Left kidney (tissue), 2 donors: ENCODE measurements around the gene OSGIN1. TPM values are rescaled to one million over a fixed set of nuclear protein-coding genes. Genes with fewer than 3 reads are reported as not detected.

ENCODE experiments used
- DNase-seq: peaks from one replicate; pipeline ENCODE4 v3.0.0-alpha.2; 2013
- polyA plus RNA-seq: library from polyadenylated mRNA; unstranded; fragments of 120-200 nt; gene quantifications from one replicate; pipeline ENCODE4 v1.2.1, GENCODE V29; 2013; ENCODE audit not compliant: insufficient read length

The OSGIN1 gene
- polyA plus RNA-seq, 1 donor: 0.30 TPM

DNA sequence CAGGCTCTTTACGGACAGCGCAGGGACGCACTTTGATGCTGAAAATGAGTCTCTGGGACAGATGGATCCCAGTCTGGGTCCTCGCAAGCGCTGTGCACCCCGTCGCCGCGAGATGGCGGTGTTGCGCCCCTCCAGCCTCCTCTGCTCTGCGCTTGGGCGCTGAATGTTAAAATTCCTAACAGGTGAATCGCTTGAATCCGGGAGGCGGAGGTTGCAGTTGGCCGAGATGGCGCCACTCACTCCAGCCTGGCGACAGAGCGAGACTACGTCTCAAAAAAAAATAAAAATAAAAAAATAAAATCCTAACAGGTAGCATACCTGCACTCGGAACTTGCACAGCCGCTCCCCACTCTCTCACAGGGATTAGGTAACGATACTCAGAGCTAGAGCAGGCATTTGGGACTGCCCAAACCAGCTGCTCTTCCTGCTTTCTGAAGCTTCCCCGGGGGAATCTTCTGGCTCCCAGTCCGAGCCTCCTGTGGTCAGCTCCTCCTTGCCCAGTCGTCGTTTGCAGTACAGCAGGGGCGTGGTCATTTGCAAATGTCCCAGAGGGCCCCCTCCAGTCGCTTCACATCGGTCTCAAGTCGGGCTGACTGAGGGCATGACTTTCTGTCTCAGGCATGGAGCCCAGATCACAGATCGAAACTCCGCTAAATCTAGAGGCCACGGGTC, 26.2 kb upstream of the OSGIN1 start:
- DNase-seq: peak; percentile 68

DNA sequence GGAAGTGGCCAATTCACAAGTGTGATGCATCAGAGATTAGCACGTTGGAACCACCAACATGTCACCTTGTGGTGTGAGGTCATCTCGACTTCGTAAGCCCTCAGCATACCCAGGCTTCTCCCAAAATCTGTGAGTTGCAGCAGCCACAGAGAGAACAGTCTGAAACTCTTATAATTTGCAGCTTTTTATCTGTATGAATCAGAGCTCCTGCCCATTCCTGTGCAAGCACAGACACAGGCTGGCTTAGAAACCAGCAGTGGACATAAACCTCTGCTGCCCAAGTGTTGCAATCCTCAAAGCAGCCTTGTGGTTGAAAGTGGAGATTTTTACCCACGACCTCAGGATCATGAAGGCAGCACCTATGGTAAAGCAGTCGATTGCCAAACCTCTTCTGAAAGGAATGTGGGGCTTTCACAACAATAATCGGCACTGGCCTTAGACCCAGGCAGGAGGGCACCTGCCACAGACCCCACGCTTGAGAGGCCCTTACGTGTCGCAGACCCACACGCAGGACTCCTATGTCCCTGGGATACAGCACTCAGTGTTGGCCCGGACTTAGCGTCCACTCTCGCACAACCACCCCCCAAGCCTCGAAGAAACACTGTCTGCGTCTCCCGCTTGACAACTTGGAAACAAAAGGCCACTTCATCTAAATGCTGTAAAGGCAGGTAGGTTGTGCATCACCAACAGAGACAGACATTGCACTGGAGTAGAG, 24.5 kb upstream of the OSGIN1 start:
- no peak for DNase-seq

DNA sequence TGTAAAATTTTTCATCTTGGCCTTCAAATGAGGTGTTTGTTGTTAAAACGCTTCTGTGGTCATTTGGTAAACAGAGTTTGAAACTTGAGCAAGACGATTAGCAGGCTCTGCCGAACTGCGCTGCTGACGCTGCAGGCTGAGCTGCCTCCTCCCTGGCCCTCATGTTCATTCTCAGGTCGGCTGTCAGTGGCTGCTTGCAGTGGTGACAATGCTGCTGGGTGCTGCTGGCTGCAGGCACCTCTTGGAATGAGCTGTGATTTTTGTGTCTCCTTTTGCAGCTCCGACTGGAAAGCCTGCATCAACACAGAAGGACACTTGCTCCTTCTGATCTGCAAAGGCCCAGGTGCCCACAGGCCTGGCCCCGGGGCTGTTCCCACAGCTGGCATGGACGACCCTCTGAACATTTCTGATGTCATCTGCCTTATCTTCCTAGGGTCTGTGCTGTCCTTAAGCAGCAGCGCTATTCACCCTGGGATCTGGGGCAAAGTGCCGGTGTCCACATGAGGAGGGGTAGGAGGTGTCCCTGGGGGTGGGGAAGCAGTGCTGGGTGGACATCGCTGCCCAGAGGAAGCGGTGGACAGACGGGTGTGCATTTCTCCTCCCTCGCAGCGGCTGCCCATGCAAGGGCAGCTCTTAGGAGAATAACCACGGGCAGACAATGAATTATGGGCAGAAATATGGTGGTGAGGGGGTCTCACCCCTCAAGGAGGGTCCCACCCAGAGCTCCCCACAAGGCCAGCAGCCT, 23.1 kb upstream of the OSGIN1 start:
- DNase-seq: no peak

DNA sequence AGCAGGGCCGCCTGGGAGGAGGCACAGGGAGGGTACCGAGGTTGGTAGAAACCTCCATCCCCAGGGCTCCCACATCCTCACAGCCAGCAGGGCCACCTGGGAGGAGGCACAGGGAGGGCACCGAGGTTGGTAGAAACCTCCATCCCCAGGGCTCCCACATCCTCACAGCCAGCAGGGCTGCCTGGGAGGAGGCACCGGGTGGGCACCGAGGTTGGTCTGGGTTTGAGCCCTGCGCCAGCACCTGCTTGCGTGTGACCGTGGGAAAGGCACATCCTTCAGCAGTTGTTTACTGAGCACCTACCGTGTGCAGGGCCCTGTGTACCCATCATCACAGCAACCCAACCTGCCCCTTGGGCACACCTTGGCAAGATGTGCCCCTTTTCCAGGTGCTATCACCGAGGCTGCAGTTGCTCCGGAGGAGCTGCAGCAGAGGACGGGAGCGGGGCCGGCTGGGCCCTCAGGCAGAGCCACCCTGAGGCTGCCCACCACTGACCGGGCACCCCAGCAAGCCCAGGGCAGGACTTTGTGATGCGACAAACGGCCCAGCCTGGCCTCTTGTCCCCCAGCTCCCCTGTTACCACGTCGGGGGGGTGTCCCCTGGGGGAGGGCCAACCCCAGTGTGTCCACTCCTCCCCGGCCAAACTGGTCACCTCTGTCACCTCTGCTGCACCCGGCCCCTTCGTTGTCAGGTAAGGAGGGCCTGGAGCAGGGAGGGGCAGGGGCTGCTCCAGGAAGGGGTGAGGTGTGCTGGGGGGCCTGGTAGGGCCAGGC, 22.1 kb upstream of the OSGIN1 start:
- DNase-seq: no peak

DNA sequence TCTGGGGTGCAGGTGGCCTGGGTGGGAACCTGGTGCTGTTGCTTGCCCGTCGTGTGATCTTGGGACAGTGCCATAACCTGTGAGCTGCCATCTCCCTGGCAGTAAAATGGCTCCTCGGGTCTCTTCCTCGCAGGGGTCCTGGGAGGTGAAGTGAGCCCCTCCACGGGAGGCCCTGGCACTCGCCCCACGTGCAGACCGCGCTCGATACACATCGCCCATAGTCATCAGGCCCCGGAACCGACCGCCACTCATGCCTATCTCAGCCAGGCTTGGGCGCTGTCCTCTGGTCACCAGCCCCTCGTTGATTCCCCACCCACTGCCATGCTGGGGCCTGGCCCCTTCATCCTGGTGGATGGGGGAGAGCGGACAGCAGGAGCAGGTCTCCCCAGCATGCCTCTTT, 21.5 kb upstream of the OSGIN1 start:
- DNase-seq: no peak

DNA sequence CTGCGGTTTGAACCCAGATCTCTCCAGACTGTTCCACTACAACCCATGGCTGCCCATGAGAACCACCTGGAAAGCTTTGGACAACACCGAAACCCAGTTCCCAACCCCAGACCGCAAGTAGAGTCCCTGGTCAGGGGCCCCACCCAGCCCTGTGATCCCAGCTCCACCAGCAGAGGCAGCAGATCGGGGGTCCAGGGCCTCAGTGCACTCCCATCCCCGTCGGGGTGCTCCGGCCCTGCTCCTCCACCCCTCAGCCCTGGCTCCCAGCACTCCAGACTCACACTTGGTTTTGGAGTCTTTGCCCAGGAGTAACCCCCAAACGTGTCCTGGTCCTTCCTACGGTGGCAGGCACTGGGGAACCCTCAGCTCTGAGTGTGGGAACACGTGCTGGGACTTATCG, 20.7 kb upstream of the OSGIN1 start:
- no peak for DNase-seq

DNA sequence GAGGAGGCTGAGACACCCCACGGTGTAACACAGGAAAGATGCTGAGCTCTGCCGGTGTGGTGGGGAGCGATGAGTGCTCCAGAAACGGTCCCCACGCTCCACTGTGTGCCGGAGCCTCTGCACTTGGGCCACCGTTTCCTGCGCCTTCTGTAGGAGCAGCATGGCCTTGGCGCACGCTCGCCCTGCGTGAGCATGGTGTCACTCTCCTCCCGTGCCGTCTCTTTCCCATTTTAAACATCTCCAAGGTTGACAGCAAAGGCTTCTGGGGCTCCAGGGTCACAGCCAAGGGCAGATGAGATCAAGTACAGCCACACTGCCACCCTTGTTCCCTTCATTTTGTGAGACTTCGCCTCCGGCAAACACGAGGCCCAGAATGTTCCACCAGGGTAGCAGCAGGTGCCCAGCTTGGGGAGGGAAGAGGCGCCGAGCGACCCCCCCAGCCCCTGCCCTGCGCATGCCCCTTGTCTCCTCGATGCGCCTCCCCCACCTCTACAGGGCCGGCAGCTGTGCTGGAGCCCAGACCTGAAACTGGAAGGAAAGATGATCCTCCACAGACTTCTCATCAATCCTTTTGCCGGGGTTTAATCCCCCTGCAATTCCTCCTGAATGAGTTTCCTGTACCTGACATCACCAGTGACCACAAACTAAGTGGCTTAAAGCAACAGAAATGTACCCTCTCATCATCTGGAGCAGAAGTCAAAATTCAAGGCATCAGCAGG, 19.9 kb upstream of the OSGIN1 start:
- DNase-seq: no peak

DNA sequence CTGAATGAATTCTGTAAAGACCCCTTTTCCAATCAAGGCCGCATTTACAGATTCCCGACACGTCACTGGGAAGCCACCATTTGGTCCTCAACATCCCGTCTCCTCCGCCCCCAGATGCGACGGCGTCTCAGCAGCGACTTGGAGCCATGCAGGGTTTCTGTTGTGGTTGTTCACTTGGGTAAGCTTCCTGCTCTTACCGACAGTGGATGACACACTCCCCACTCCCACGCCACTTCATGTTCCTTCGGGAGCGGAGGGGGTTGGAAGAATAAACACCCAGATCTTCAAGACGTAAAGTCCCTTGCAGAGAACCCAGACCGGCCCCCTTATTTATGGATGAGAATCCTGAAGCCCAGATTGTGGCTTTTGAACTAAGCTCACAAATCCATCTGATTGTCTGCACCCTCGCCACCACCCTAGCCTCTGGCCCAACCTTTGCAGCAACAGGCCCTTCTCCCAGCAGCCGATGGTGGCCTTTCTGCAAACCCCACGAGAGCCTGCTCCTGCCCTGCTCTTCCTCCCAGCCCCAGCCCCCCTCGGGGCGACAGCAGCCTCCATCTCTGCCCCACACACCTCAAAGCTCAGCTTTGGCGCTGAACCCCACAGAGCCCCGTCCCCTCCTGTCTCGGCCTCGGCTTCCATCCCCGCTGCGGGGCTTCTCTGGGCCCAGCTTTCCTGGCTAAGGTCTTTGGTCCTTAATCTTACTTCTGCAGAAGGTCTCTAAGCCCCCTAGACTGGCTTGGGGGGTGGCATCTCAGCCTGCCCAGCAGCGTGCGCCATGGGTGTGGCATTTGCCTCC, 19.0 kb upstream of the OSGIN1 start:
- DNase-seq: no peak

DNA sequence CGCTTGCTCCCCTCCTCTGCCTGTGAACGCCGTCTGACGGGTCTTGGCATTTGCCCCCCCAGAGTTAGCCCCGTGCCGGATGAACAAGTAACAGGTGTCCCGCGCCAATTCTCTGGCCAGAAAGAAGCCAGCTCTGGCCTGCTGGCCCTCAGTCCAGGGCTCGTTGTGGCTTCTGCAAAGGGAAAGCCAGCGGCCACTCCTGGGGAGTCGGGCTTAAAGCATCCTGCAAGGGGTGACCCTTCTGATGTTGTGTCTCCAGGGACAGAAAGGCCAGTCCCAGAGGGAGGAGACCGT, 18.4 kb upstream of the OSGIN1 start:
- DNase-seq: no peak

DNA sequence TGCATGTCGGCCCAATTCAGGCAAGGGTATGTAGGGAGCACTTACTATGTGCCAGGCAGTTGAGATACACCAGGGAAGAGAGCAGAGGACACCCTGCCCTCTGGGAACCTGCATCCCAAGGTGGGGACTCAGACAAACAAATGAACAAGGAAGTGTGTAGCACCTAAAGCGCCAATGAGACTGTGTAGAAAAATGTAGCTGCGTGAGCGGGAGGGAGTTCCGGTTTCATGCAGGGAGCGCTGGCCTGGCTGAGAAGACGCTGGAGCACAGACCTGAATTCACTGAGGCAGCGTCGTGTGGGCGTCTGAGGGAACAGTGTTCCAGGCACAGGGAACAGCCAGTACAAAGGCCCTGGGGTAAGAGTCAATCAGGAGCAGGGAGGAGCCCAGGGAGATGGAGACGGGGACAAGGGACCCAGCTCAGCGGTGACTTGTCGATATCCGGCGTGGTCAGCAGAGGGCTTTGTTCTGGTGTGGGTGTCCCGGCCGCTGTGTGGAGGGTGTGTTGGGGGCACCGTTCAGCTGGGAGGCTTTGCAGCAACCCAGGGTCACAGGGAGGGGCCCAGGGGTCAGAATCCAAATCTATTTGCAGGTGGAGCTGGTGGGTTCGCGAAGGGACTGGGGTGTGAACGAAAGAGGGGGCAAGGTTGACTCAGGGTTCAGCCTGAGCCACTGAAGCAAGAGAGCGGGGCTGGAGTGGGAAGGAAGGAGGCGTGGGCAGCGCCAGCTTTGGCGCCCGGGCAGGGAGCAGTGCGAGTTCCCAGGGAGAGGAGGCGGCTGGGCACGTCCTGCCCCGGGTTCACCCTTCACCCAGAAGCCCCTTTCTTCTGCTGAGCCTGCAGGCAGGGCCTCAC, 17.8 kb upstream of the OSGIN1 start:
- no peak for DNase-seq

DNA sequence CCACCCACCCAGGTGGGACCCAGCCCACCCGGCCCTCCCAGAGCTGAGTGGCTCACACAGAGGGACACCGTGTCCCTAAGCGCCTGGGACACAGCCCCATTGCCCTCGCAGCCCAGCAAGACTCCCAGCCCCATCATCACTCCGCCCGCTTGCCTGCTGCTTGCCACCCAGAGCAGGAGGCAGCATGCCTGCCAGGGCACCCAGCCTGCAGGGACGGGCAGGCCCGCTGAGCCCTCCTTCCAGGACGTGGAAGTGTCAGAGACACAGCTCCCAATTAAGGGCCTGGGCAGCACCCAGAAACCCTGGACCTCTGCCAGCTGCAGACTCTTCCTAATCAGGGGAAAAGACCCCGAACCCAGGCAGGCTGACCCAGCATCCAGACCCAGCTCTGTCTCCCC, 17.2 kb upstream of the OSGIN1 start:
- DNase-seq: no peak

DNA sequence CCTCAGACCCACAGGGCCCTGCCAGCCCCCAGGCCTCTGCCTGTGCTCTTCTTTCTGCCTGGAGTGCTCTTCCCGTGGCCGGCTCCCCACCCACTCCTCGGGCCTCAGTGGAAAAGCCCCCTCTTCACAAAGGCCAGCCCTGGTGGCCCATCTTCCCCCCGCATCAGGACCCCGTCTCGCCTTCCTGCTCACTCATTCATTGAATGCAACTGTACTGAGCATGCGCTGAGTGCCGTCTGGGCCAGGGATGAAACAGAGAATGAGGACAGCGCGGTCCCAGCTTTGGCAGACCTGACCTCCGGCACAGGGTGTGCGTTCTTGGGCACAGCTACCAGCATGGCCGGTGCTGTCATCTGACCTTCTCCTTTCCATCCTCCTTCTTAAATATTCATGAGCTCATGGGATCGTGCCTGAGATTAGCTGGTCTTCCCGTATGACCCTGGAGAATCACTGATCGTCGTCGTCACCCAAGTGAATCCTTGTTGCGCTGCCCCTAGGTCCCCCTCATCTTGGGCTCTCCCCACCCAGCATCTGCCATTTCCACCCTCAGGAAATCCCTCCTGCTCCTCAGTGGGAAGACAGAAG, 16.4 kb upstream of the OSGIN1 start:
- DNase-seq: no peak

DNA sequence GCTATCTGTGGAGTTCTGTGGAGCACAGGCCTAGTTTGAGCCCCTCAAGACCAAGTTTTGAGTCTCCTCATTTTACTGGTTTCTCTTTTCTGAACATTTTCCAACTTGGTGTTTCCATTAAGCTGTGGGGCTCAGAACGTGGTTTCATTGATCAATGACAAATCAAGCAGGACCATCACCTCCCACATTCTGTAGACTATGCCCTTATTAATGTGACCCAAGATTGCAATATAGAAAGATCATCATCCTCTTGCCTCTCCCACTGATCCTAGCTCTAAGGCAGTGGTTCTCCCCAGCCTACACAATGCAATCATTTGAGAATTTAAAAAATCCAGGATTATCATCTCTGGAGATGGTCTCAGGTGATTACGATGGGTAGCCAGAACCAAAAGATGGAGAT, 15.8 kb upstream of the OSGIN1 start:
- DNase-seq: no peak

DNA sequence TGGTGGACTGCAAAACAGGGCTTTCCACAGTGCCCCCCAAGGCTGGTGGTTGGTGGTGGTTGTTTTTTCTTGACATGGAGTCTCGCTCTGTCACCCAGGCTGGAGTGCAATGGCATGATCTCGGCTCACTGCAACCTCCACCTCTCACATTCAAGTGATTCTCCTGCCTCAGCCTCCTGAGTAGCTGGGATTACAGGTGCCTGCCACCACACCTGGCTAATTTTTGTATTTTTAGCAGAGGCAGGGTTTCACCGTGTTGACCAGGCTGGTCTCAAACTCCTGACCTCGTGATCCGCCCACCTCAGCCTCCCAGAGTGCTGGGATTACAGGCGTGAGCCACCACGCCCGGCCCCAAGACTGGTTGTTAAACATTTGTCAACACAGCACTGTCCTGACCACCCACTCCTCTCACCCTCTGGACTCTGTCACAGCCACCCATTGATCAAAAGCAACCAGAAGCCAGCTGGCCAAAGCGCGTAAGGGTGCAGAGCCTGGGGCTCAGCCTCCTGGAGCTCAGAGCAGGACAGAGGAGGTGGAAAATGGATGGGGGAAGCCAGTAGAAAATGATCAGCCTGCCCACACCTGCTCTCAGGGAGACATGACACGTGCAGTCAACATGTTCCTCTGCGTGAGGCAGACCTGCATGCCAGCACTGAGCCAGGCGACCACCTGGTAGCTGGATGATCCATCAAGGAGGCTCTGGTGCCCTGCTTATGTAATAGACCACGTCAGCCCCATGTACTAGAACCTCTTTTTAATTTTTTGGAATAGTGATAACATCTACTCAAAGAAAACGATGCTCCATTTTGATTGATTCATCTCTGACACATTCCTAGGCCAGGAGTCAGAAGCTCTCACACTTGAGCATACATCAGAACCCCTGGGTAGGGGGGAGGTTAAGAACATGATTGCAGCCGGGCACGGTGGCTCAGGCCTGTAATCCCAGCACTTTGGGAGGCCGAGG, 14.8 kb upstream of the OSGIN1 start:
- no peak for DNase-seq

DNA sequence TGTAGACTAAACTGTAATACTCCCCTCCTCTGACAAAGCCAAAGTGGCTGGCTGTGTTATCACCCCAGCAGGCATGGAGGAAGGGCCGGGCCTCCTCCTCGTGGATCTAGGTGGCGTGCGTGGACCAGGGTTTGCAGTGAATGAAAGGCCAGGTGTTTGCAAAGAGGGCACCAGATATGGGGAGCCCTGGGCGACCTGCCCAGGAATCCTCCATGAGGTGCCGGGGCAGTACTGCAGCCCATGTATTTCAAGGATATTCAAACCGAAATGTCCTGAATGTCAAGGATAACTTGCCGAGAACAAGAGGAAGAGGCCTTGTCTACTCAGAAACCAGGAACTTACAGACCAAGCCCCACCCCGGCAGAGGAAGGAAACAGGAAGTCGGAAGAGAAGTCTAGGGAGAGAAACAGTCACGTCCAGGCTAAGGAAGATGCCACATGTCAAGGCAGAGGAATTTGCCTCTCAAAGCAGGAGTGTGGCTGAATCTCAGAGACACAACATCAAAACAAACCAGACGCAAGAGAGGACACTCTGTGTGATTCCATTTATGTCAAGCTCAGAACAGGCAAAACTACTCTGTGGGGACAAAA, 13.7 kb upstream of the OSGIN1 start:
- no peak for DNase-seq

DNA sequence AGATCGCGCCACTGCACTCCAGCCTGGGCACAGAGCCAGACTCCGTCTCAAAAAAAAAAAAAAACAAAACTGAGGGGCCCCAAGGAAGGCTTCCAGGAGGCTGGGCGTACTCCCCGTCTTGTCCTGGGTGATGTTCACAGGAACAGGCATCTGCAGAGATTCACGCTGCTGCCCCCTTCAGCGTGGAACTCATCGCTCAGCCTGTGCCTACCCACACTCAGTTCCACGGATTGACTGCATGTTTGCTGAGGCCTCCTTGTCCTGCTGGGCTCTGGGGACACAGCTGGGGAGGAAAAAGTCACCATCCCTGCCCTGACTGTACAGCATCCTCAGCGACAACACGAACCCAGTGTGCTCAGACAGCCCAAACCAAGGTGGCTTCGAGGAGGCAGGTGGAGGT, 12.9 kb upstream of the OSGIN1 start:
- no peak for DNase-seq

DNA sequence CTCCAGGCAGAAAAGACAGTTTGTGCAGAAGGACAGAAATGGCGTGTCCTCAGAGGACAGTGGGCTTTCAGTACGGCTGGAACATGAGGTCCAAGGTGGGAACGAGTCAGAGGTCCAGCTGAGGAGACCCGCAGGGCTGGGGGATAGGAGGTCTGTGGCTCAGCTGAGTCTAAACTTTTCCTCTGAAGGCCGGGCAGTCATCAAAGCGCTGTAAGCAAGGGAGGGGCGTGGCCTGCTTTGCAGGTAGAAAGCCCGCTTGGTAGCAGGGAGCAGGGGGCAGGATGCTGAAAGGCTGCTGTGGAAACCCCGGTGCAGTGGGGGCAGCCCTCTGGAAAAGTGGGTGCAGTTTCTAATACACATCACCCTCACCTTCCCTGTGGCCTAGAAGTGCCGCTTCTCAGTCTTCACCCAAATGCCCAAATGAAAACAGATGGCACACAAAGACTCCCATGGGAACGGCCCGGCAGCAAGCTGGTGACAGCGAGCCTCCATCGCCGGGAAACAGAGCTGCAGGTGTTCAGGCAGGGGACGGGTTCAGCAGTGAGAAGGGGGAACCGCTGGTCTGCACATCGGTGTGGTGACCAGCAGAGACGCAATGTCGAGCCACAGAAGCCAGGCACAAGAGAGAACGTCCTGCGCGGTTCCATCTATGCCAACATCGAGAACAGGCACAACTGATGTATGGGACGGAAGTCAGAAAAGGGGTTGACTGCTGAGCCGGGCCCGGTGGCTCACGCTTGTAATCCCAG, 12.2 kb upstream of the OSGIN1 start:
- no peak for DNase-seq
